Lower leg skin (tissue), 3 donors: ENCODE measurements around the gene ZNF575.

ENCODE experiments used
- POLR2A ChIP-seq, 2 donors: fragments of 450-650 bp; IDR thresholded peaks; one replicate each; pipeline ENCODE4 v1.6.1; 2016 to 2017; ENCODE audit warnings: antibody characterized with exemption in 2 of 2, mild to moderate bottlenecking in 1 of 2, moderate library complexity in 1 of 2
- TF ChIP-seq, protein P1 (sequence below), 3 donors: fragments of 450-650 bp; IDR thresholded peaks; one replicate each; pipeline ENCODE4 v1.5.1; 2016; ENCODE audit warnings: antibody characterized with exemption in 3 of 3, mild to moderate bottlenecking in 3 of 3, moderate library complexity in 2 of 3

DNA sequence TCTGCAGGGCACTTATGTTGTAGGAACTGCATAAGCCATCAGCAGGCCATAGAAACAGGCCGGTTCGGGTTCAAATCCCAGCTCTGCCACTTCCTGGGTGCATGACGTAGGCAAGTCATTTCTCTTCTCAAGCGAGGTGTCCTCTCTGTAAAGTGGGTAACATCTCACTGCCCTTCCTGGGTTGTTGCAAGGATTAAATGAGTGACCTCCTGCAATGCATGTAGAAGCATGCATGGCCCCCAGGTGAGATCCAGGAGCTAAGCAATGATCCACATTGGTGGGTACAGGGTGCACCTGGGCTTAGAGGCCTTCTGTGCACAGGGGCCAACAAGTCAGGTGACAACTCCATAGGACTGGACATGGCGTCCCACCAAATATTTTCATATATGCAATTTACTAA, 42.2 kb upstream of the ZNF575 start:
- TF ChIP-seq, protein P1, sequence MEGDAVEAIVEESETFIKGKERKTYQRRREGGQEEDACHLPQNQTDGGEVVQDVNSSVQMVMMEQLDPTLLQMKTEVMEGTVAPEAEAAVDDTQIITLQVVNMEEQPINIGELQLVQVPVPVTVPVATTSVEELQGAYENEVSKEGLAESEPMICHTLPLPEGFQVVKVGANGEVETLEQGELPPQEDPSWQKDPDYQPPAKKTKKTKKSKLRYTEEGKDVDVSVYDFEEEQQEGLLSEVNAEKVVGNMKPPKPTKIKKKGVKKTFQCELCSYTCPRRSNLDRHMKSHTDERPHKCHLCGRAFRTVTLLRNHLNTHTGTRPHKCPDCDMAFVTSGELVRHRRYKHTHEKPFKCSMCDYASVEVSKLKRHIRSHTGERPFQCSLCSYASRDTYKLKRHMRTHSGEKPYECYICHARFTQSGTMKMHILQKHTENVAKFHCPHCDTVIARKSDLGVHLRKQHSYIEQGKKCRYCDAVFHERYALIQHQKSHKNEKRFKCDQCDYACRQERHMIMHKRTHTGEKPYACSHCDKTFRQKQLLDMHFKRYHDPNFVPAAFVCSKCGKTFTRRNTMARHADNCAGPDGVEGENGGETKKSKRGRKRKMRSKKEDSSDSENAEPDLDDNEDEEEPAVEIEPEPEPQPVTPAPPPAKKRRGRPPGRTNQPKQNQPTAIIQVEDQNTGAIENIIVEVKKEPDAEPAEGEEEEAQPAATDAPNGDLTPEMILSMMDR (IDR thresholded peaks at IDR 0.05) = no peak
- no peak for TF ChIP-seq POLR2A (IDR thresholded peaks at IDR 0.05)
